AG09309 (cell line): ENCODE data around the gene NF1.
"Not testable (repeated sequence)": the region's sequence is repeated elsewhere in the genome, so short reads cannot be mapped to it uniquely, and the experiment has no call there.

Source experiments
- DNase-seq: peaks from one replicate; pipeline ENCODE4 v3.0.0-alpha.2; 2010; ENCODE audit warnings: low read depth
- H3K4me3 ChIP-seq: 2 replicates; pipeline ENCODE4 v1.5.1; 2011; ENCODE audit warnings: mild to moderate bottlenecking, low read depth, low read length, moderate library complexity; ENCODE audit not compliant: control insufficient read depth
- CTCF ChIP-seq: IDR thresholded peaks from 2 replicates; pipeline ENCODE4 v1.5.1; 2011; ENCODE audit warnings: mild to moderate bottlenecking, low read depth, low read length, inconsistent platforms; ENCODE audit not compliant: insufficient read depth, control insufficient read depth; ENCODE audit errors: missing control alignments

Gene NF1

DNA sequence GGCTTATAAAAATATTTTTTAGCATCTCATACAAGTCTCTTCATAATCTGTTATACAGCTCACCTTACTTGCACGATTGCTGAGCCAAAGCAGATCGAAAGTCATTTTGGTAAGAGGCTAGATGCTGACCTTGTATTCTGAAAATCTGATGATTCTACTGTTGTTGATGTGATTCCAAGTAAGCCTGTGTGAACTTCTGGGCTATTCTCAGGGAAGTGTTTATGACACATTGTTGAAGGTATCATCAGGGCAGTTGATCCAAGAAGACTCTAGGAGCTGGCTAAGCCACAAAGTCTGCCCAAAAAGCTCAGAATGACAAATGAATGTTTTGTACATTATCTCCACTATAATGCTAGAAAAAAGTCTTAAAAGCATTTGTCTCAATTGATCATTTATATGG is 186.3 kb downstream of the NF1 start:
- no peak for TF ChIP-seq CTCF
- no peak for DNase-seq
- H3K4me3 ChIP-seq, result no peak overlapping the region

DNA sequence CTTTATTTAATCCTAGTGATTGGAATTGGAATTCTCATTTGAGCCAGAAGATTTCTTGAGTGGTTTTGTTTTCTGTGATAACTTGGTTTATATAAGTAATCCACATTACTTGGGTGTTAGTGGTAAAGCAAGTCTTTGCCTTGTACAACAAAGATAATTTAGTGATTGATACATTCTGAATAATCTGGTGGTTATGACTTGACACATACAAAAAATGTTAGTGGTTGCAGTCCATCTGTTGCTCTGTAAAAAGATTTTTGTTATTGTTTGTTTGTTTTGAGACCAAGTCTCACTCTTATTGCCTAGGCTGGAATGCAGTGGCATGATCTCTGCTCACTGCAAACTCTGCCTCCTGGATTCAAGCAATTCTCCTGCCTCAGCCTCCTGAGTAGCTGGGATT is 189.1 kb downstream of the NF1 start:
- no peak for TF ChIP-seq CTCF
- H3K4me3 ChIP-seq, result no peak overlapping the region
- DNase-seq, result no peak

DNA sequence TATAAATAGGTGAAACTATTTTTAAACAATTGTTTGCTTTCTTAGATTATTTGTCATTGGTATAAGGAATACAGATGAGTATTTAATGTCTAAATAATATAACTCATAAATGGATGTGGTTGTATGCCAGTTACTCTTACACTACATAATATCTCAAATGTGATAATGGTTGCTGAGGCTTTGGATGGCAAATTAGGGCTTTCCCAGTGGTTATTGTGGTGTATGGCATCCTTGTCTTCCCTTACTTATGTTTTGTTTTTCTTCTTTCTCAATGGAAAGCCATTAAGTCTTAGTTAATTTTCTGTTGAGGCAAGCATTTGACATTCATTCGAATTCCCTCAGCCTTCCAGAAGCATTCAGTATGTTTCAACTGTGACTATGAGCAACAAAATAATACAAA is 191.8 kb downstream of the NF1 start:
- TF ChIP-seq CTCF, result no peak
- DNase-seq, result no peak

DNA sequence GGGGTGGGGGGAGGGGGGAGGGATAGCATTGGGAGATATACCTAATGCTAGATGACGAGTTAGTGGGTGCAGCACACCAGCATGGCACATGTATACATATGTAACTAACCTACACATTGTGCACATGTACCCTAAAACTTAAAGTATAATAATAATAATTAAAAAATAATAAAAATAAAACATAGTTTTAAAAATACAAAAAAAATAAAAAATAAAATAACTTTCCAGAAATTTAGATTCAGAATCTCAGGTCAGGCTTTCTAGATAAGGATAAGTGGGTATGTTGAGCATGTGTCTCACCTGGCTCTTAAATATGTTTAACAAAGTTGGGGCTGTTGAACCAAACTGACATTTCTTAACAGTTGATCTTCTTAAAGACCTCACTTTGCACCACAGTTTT is 193.2 kb downstream of the NF1 start:
- not testable (repeated sequence) for DNase-seq, H3K4me3 ChIP-seq

More for the DNA sequence above, 191.8 kb downstream of the NF1 start:
- no peak overlapping the region for H3K4me3 ChIP-seq

GRCh38 chr17:31289790-31290189 is 195.0 kb downstream of the NF1 start:
- H3K4me3 ChIP-seq, result no peak overlapping the region
- no peak for DNase-seq
- no peak for TF ChIP-seq CTCF

GRCh38 chr17:31291820-31292219 is 197.0 kb downstream of the NF1 start:
- TF ChIP-seq CTCF, result no peak
- no peak overlapping the region for H3K4me3 ChIP-seq
- DNase-seq, result no peak

DNA sequence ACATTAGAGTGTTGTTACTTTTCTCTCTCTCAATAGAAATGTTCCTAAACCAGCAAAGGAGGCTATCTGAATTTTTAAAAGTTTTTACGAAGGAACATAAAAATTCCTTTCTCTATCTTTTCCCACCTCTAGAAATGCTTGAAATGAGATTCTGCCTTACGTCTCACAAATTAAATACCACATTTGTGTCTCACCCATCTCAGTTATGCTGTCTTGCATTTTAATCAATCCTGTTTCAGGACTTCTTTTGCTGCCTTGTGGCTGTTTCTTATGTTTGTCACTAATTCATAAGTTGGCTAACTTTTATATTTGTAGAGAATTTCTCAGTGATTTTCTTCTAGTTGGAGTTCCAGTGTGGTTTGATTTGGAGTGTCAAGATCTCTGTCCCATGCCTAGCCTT is 198.8 kb downstream of the NF1 start:
- DNase-seq, result no peak
- no peak overlapping the region for H3K4me3 ChIP-seq
- no peak for TF ChIP-seq CTCF
